Activated CD4-positive, alpha-beta T cell treated with anti-CD3 and anti-CD28 coated beads, Interleukin-2, amount 50 U/mL, for 24 hours (primary cell): Measurements from ENCODE around the gene COL27A1.

ENCODE experiments used
- DNase-seq, 2 donors: peaks; one replicate each; pipeline ENCODE4 v3.0.0-alpha.2; 2020; ENCODE audit warnings: low read depth in 1 of 2, low spot score in 1 of 2

COL27A1 gene

GRCh38 chr9:114202849-114203248 is 47.5 kb downstream of the COL27A1 start:
- DNase-seq = no peak

- no peak for DNase-seq
Observed at GRCh38 chr9:114203410-114204140, 48.2 kb downstream of the COL27A1 start.

DNA sequence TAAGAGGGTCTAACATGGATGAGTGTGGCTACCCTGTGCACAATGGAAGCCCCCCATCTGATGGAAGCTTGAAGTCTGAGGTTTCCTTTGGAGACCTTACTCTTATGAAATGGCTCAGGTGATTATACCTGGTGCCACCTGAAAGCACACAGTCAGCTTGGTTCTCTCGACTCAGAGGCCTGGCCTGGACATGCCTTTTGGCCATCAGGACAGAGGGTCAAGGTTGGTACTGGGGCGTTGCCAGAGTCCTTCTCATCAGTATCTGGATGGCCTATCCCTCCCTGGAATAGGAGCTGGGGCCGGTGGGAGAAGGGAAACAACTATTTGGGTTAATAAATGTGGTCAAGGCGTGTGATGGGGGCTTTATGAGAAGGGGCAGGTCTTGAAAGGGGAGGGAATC is 48.9 kb downstream of the COL27A1 start:
- no peak for DNase-seq

GRCh38 chr9:114205171-114206015 is 50.1 kb downstream of the COL27A1 start:
- no peak for DNase-seq

DNA sequence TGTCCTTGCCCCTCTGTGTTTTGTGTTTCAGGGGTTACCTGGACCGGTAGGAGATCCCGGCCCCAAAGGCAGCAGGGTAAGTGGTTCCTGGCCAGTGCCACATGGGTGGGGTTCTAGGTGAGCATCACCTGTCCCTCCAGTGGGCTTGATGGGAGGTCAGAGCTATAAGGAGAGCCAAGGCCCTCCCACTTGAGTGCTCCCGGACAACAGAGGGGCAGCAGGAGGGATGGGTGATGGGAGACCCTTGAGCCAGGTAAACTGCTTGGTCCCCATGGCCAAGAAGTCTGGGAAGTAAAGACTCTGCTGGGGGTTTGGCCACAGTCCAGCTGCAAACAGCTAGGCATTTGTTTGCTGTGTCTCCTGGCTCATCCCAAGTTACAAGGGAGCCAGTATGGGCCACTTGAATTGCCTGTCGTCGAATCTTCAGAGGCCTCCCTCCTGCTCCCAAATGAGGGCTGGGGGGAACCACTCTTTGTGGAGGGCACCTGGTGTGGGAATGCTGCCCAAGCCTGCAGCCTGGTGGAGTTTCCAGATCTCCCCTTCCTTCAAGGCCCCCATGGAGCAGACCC is 51.0 kb downstream of the COL27A1 start:
- DNase-seq = no peak

DNA sequence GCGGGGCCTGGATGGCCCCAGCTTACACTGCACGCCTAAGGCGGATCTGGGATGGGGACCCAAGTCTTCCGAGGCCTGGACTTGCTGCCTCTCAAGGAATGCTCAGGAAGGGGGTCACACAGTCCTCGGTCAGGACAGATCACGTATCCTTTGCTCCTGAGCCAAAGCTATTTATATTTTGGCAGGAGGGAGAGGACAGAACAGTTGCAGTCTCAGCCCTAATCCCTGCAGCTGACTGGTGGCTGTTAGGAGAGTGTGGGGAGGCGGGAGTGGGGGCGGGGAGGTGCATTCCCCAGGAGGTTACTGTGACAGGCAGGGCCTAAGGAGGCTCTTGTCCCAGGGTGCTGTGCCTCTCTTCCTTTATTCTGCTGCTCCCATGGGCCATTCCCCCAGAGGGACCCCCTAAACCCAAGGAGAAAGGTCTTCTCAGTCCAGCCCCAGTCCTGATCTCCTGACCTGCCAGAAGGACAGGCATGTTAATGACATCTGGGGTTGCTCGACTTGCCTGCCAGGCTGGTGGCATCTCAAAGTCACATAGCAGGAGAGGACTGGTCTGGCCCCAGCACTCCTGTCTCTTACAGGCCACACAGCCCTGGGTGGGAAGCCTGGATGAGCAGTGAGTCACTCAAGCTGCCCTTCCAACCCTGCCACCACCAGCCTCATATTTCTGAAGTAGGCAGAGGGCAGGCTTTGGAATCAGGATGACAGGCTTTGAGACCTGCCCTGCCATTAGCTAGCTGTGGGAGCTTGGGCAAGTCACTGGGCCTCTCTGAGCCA is 51.9 kb downstream of the COL27A1 start:
- DNase-seq = no peak

DNA sequence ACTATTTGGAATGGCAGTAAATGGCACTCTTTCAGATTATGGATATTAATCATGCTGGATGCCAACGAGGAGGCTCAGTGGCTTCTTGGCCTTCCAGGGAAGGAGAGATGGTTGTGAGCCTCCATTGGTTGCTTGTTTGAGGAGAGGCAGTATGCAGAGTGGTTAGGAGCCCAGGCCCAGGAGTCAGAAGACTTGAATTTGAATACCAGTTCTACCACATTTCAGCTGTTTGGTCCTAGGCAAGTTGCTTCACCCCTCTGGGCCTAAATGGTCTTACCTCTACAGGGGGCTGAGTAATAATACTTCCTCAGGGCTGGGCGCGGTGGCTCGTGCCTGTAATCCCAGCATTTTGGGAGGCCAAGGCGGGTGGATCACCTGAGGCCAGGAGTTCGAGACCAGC is 52.5 kb downstream of the COL27A1 start:
- no peak for DNase-seq

DNA sequence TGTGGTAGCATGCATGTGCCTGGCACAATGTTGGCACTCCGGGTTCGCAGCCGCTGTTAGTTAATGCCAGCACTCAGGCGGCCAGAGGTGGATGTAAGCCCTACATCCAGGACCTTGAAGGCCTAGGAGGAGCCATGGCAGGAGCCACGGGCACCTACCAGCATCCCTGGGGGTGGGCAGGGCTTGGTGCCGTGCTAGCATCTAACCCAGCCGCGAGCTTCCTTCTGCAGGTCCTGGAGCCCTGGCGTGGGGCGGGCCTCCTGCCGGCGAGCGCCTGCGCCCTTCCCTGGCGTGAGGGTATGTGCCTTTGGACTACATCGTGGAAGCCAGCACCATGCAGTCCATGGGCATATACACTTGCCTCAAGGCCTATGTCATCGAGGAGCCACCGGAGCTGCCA is 53.8 kb downstream of the COL27A1 start:
- no peak for DNase-seq

- no peak for DNase-seq
Observed at GRCh38 chr9:114210136-114210535, 54.8 kb downstream of the COL27A1 start.

DNA sequence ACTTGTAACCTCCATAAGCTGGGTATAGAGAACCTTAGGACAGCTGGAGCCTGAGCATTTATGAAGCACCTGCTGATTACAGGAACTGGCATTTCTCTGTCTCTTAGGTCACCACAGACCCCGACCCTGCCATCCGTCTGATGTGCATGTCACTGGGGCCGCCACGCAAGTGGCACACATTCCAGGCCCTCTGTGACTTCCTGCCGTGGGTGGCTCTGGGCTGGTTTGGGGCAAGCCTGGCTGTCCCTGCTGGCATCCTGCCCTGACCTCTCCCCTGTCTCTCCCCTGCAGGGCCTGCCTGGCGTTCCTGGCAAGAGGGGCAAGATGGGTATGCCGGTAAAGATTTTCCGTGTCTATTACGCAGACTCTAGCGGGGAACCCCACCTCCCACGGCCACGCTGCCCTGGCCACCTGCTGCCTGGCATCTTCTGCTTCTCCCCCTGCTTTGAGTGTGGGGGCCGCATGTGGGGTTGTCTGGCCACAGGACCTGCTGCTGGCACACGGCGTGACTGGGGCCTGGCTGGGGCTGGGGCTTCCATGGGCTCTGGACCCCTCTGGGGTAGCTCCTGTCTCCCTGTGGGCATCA is 55.4 kb downstream of the COL27A1 start:
- no peak for DNase-seq

GRCh38 chr9:114212826-114213225 is 57.5 kb downstream of the COL27A1 start:
- DNase-seq = no peak

DNA sequence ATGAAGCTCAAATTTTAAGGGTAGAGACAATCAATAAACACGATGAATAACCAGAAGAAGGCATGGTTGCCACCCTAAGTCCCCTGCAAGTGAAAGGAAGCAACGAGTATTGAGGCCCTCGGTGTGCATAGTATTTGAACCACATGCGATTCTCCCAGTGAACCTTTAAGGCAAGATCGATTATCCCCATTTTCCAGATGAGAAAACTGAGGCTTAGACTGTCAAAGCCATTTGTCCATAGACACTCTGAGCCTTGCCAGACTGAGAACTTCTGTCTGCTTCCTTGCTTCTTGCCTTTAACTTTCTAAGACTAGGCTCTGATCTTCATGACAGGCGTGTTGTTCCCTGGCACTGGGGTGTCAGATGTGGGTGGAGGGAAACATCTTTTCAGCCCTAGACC is 58.2 kb downstream of the COL27A1 start:
- no peak for DNase-seq

GRCh38 chr9:114214181-114214580 is 58.8 kb downstream of the COL27A1 start:
- no peak for DNase-seq

- no peak for DNase-seq
Observed at GRCh38 chr9:114214686-114215414, 59.5 kb downstream of the COL27A1 start.

DNA sequence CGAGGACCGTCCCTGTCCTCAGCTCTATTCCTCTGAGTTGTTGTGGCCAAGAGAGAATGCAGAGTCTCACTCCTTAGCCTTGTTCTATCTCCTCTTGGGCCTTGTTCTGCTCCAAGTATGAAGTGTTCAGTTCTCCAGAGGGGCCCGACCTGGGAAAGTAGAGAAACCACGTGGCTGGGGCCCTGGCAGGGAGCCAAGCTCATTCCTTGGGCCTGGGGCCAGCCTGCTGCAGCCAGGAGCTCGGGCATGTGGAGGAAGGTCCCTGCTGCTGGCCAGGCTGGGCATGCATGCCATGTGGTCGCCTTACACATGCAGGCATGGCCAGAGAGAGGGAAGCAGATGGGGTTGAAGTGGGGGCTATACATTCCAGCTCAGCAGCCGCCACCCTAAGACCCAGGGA is 60.7 kb downstream of the COL27A1 start:
- DNase-seq = no peak

DNA sequence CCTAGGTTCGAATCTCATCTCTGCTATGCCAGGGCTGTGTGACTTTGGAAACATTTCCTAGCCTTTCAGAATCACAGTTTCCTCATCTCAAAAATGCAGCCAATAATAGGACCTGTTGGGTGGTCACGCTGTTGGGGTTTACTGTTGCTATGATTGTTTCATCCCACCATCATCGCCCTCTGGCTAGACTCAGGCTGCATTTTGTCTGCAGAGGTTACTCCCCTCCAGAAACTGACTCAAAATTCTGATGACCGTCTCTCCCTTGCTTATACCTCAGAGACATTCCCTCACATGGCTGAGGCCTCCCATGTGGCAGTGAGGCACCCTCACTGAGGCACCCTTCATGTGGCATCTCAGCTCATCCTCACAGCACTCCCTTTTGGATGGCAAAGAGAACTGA is 61.6 kb downstream of the COL27A1 start:
- no peak for DNase-seq

DNA sequence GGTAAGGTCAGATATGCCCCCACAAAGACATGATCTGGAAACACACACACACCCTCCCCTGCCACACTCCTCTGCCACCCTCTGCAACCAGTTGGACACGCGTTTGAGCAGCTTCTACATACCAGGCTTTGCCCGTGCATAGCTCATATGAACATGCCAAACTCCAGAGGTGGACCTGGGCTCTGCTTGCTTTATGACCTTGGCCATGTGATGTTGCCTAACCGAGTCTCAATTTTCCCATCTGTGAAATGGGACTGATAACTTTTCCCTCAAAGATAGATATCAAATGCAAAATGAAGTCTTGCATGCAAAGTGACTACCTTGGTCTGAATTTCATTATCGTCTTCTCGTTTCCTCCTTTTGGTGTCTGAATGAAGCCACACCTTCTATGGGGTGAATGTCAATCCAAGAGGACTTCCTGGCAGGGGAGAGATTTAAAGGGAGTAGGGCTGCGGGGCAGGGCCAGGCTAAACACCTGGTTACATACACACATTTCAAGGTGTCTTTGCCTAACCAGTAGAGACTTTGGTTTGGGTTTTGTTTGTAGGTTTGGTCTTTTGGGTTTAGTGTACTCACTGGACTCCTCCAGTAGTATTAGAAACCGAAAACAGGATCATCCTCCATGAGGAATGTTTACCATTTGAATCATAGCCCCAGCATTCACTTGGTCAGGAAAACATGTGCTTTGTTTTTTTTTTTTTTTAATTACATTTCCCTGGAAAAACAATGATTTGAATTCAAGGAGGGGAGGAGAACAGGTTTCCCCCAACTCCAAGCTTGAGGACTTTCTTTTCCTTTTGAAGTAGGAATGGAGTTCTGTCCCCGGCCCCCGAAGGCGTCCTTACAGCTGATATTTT is 63.2 kb downstream of the COL27A1 start:
- no peak for DNase-seq

DNA sequence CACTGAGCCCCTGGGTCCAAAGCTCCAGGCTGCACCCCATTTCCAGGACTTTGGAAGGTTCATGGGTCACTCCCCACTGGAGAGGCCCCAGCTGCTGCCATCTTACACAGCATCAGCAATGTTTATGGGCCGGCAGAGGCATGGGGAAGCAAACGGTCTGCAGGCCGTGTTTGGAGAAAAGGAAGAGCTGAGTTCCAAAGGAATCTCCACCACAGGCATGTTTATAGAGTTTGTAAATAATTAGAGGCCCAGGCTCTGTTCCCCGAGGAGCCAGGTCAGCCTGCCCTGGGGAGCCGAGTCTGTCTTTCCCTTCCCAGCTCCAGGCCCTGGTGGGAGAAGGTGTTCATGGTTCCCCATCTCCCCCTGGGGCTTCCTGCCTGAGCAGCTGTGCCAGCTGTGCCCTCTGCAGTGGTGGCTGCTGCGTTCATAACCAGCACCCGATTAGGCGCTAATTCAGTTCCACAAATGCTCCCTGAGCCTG is 64.8 kb downstream of the COL27A1 start:
- DNase-seq = no peak

GRCh38 chr9:114221706-114222465 is 66.5 kb downstream of the COL27A1 start:
- no peak for DNase-seq
